Fibroblast of lung (primary cell): ENCODE measurements around the gene LTN1. TPM values are rescaled to one million over a fixed set of nuclear protein-coding genes. Genes with fewer than 3 reads are reported as not detected.

Experiments used
- DNase-seq, 2 donors: peaks; one replicate each; pipeline versions ENCODE4 v3.0.0 to v3.0.0-alpha.2; 2010; ENCODE audit warnings: low read depth in 2 of 2
- H2AFZ ChIP-seq: 2 replicates; pipeline ENCODE4 v1.5.1; 2012; ENCODE audit warnings: low read length, control low read depth, inconsistent platforms
- H3K27ac ChIP-seq: 2 replicates; pipeline ENCODE4 v1.5.1; 2011; ENCODE audit warnings: low read length, control low read depth; ENCODE audit not compliant: insufficient read depth
- H3K27me3 ChIP-seq: 2 replicates; pipeline ENCODE4 v1.5.1; 2011; ENCODE audit warnings: mild to moderate bottlenecking, low read length; ENCODE audit not compliant: control insufficient read depth, insufficient read depth
- H3K36me3 ChIP-seq: 2 replicates; pipeline ENCODE4 v1.5.1; 2011; ENCODE audit warnings: low read length; ENCODE audit not compliant: control insufficient read depth, insufficient read depth
- H3K4me1 ChIP-seq: 2 replicates; pipeline ENCODE4 v1.5.1; 2011; ENCODE audit warnings: low read length; ENCODE audit not compliant: control insufficient read depth, insufficient read depth; ENCODE audit errors: extremely low read depth
- H3K4me2 ChIP-seq: 2 replicates; pipeline ENCODE4 v1.5.1; 2011; ENCODE audit warnings: low read length, control low read depth; ENCODE audit not compliant: insufficient read depth; ENCODE audit errors: extremely low read depth
- H3K4me3 ChIP-seq, 4 experiments: fragments of 200-600 bp in 1 of 4; sonication (generic) in 1 of 4; replicated peaks in 1 of 4; 2 replicates each; pipeline ENCODE4 v1.5.1; 2011 to 2016; ENCODE audit warnings: low read length in 4 of 4, low read depth in 3 of 4, mild to moderate bottlenecking in 3 of 4, control low read depth in 2 of 4, inconsistent platforms in 1 of 4, mixed read lengths in 1 of 4; ENCODE audit not compliant: insufficient read depth in 1 of 4; ENCODE audit errors: control extremely low read depth in 1 of 4
- H3K79me2 ChIP-seq: 2 replicates; pipeline ENCODE4 v1.5.1; 2012; ENCODE audit warnings: mild to moderate bottlenecking, low read length, inconsistent platforms; ENCODE audit not compliant: control insufficient read depth, insufficient read depth
- H3K9ac ChIP-seq: 2 replicates; pipeline ENCODE4 v1.5.1; 2011; ENCODE audit warnings: mild to moderate bottlenecking, low read length, control low read depth; ENCODE audit not compliant: insufficient read depth
- H3K9me3 ChIP-seq: 2 replicates; pipeline ENCODE4 v1.5.1; 2012; ENCODE audit warnings: low read depth, low read length; ENCODE audit not compliant: control insufficient read depth, insufficient read depth
- H4K20me1 ChIP-seq: 2 replicates; pipeline ENCODE4 v1.5.1; 2011; ENCODE audit warnings: low read length; ENCODE audit not compliant: control insufficient read depth, insufficient read depth; ENCODE audit errors: extremely low read depth
- EZH2 ChIP-seq: IDR thresholded peaks from 2 replicates; pipeline ENCODE4 v1.5.1; 2012; ENCODE audit warnings: low read length, control low read depth, mild to moderate bottlenecking; ENCODE audit errors: missing control alignments
- polyA plus RNA-seq, 2 donors: library from polyadenylated mRNA; depleted of rRNA in 1 of 2; stranded (reverse) in 1 of 2; unstranded in 1 of 2; fragments of >200 nt; gene quantifications; 2 replicates each; pipeline ENCODE4 v1.2.1, GENCODE V29; 2011 to 2012; ENCODE audit warnings: missing spikeins in 1 of 2
- total RNA-seq: library from RNA; depleted of rRNA; stranded (reverse); fragments of >200 nt; gene quantifications from 2 replicates; pipeline ENCODE4 v1.2.1, GENCODE V29; 2014
- TF ChIP-seq, protein P1 (sequence below), 2 donors: IDR thresholded peaks in 1 of 2; conservative IDR thresholded peaks in 1 of 2; 1 replicate in 1 of 2; 2 replicates in 1 of 2; pipeline ENCODE4 v1.5.1; 2011 to 2012; ENCODE audit warnings: low read length in 2 of 2, control low read depth in 1 of 2, inconsistent platforms in 1 of 2, low read depth in 1 of 2, mild to moderate bottlenecking in 1 of 2

The LTN1 gene
- total and polyA plus RNA-seq, 2 donors (not counting 1 experiment from before 2014, with no cell fraction given) = 12.6 to 22.3 TPM

DNA sequence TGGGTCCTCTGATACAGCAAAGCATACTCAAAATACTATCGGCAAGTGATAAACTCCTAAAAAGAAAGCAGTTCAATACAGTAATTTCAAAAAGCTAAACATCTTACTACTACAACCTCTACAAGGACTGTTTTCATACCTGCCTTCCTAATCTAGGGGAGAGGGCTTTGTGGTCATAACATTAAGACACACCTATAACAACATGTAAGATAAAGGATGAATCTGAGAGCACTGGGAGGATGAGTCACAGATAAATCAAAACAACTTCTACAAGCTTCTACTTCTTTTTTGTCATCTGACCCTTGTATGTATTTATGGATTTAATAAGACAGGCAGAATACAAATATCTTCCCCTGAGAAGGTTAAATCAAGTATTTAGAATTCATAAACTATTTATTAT lies 40.0 kb downstream of the LTN1 start:
- H3K4me1 ChIP-seq = no peaks in the 10 kb centered on the region
- TF ChIP-seq, protein P1, sequence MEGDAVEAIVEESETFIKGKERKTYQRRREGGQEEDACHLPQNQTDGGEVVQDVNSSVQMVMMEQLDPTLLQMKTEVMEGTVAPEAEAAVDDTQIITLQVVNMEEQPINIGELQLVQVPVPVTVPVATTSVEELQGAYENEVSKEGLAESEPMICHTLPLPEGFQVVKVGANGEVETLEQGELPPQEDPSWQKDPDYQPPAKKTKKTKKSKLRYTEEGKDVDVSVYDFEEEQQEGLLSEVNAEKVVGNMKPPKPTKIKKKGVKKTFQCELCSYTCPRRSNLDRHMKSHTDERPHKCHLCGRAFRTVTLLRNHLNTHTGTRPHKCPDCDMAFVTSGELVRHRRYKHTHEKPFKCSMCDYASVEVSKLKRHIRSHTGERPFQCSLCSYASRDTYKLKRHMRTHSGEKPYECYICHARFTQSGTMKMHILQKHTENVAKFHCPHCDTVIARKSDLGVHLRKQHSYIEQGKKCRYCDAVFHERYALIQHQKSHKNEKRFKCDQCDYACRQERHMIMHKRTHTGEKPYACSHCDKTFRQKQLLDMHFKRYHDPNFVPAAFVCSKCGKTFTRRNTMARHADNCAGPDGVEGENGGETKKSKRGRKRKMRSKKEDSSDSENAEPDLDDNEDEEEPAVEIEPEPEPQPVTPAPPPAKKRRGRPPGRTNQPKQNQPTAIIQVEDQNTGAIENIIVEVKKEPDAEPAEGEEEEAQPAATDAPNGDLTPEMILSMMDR (conservative IDR thresholded peaks at IDR 0.05 in 1 of 2, IDR thresholded peaks at IDR 0.05 in 1 of 2; ENCODE audit: low read depth in 1 of 2, low read length in 2 of 2) = no peak
- no peak for TF ChIP-seq EZH2
- H4K20me1 ChIP-seq = no peaks in the 10 kb centered on the region
- no peaks in the 10 kb centered on the region for H3K79me2 ChIP-seq
- H2AFZ ChIP-seq = no peak overlapping the region
- no peaks in the 10 kb centered on the region for H3K27me3 ChIP-seq
- H3K36me3 ChIP-seq = no peaks in the 10 kb centered on the region
- DNase-seq = peak in 1 of 2 donors; percentile 2
- no peak overlapping the region for H3K9ac ChIP-seq
- no peak overlapping the region for H3K27ac ChIP-seq
- no peaks in the 10 kb centered on the region for H3K9me3 ChIP-seq
- H3K4me2 ChIP-seq = no peak overlapping the region
- no peak overlapping the region for H3K4me3 ChIP-seq

DNA sequence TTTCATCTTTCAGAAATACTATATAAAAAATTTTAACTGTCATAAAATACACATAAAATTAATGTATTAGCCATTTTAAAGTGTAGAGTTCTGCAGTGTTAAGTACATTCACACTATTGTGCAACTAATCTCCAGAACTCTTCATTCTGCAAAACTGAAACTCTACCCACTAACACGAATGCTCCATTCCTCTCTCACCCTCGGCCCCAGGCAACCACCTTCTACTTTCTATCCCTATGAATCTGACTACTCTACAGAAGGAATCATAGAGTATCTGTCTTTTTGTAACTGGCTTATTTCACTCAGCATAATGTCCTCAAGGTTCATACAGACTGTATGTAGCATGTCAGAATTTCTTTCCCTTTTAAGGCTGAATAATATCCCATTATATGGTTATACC lies 43.4 kb downstream of the LTN1 start:
- H3K4me2 ChIP-seq = no peak overlapping the region
- H4K20me1 ChIP-seq = no peaks in the 10 kb centered on the region
- no peak overlapping the region for H3K4me3 ChIP-seq
- no peak overlapping the region for H3K27ac ChIP-seq
- H3K4me1 ChIP-seq = no peaks in the 10 kb centered on the region
- no peaks in the 10 kb centered on the region for H3K9me3 ChIP-seq
- no peaks in the 10 kb centered on the region for H3K36me3 ChIP-seq
- no peak overlapping the region for H2AFZ ChIP-seq
- no peaks in the 10 kb centered on the region for H3K27me3 ChIP-seq
- no peaks in the 10 kb centered on the region for H3K79me2 ChIP-seq
- no peak overlapping the region for H3K9ac ChIP-seq
- TF ChIP-seq, protein P1 (conservative IDR thresholded peaks at IDR 0.05 in 1 of 2, IDR thresholded peaks at IDR 0.05 in 1 of 2; ENCODE audit: low read depth in 1 of 2, low read length in 2 of 2) = no peak
- TF ChIP-seq EZH2 = no peak
- DNase-seq = no peak

DNA sequence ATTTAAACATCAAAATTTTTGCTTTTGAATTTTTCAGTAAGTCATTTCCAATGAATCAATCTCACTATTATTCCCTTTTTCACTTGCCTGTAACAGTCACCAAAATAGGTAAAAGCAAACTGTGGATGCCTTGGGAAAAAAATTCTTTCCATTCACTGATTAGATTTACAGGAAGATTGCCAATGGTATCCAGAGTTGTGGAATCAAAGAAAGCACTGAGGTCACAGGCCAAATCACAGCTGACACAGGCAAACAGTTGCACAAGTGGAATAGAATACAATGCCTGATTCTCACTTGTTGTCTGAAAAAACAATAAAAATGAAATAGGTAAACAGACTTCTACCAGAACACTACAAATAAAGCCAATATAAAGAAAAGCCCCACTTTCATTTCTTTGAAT lies 48.4 kb downstream of the LTN1 start:
- H3K4me2 ChIP-seq = no peak overlapping the region
- H3K79me2 ChIP-seq = no peaks in the 10 kb centered on the region
- H4K20me1 ChIP-seq = no peaks in the 10 kb centered on the region
- DNase-seq = peak in 1 of 2 donors; percentile 27
- H3K9ac ChIP-seq = no peak overlapping the region
- H2AFZ ChIP-seq = no peak overlapping the region
- no peaks in the 10 kb centered on the region for H3K36me3 ChIP-seq
- H3K9me3 ChIP-seq = no peaks in the 10 kb centered on the region
- no peak overlapping the region for H3K4me3 ChIP-seq
- H3K4me1 ChIP-seq = no peaks in the 10 kb centered on the region
- H3K27me3 ChIP-seq = no peaks in the 10 kb centered on the region
- H3K27ac ChIP-seq = no peak overlapping the region
- no peak for TF ChIP-seq EZH2
- TF ChIP-seq, protein P1 (conservative IDR thresholded peaks at IDR 0.05 in 1 of 2, IDR thresholded peaks at IDR 0.05 in 1 of 2; ENCODE audit: low read depth in 1 of 2, low read length in 2 of 2) = no peak
